GM19455 (cell line): ENCODE measurements around the gene ZFYVE19.
"Not testable (repeated sequence)": the region's sequence is repeated elsewhere in the genome, so short reads cannot be mapped to it uniquely, and the experiment has no call there.

Experiments
- ATAC-seq: cut with Tn5 transposase; IDR thresholded peaks from one replicate; pipeline ENCODE4 v1.9.1; 2021; ENCODE audit not compliant: unreplicated experiment

ZFYVE19 gene

DNA sequence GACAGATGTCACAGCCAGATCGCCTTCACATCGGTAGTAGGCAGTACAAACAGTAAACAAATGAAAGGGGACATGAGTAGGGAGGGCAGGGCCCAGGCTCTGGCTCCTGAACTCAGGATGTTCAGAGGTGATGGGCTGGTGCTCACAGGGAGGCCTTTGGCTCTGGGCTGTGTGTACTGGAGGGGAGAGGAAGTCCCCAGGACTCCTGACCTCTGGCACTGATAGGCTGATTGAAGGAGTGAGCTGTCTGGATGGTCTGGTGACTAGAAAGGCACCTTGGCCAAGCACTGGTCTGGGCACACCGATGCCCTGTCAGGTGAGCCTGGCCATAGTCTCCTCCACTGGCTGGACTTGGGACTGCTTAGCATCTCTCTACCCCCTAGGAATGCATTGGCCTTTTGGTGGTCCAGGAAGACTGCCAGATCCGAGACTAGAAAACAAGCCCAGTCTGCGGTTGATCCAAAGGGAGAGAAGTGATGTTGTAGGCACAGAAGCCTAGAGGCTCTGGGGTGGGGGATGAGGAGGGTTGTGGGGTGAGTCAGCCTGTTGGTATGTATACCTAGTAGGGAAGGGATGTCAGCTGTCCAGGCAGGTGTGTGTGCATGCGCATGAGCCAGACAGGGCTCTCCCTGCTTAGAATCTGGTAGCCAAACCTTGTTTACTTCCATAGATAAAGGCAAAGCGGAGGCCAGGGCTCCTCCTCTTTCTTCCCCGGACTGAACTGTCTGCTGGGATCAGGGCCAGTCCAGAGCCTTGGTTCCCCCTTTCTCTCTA is 38.8 kb downstream of the ZFYVE19 start:
- no peak for ATAC-seq

DNA sequence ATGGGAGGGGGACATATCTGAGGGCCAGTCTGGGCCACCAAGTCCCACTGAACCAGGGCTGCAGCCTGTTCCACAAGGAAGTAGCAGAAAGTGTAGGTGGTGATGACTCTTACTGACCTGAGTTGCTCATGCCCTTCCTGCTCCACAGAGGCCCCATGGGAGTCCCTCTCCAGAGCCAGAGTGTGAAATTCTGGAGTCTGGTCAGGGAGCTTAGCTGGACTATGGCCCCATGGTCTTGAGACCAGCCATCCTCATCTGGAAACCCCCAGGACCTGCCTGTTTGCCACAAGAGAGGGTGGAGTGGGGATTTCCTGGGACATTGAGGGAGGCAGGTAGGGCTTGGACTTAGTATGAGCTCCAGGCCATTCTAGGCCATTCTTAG is 39.9 kb downstream of the ZFYVE19 start:
- ATAC-seq: no peak

DNA sequence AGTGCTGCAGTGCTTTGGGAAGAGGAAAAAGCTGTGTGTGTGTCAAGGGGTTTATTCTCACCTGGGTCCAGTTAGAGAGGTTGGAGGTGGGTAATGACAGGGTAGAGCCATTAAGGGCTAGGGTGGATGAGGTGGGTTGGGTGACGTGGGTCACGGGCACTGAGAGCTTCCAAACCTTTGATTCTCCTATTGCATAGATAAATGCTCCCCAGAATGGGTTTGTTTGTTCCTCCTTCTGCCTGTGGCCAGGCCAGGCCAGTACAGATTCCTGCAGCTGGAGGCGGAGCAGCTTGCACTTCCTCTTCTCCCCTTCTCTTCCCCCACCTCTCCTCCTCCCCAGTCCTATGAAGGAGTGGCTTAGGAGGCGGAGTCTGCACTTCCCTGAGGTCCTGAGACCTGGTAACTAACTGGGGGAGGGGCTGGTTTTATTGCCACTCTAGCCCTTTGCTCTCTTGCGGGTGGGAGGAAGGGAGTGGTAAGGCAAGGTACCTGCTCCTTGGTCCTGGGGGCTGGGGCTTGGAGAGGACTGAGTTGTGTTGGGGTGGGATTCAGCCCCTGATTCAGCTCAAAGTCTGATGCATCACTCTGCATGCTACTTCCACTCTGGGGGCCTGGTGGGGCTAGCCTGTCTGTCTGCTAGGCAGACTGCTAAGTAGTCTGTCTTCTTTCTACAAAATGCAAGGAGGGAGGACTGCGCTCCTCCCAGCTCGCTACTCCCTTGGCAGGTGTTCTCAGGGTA is 40.5 kb downstream of the ZFYVE19 start:
- ATAC-seq: no peak

DNA sequence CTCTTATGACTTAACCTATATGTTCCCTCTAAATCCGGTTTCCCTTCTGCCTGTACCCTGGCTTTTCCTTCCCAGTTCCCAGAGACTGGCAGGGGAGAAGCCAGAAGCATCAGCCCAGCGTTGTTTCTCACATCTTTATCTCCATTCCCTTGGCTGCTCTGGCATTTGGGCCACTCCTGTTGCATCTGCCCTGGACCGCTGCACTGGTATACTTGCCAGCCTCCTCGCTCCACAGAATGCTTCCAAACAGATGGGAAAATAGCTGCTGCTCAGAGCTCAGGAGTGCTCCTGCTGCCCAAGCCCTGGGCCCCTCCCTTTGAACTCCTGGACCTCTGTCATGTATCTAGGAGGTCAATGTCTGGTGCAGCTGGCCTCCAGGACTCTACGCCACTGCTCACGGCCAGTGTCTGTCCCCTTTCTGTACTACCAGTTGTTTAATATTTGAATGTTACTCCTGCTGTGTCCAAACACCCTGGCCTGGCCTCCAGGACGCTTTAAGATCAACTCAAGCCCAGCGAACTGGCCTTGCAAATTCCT is 43.8 kb downstream of the ZFYVE19 start:
- no peak for ATAC-seq

DNA sequence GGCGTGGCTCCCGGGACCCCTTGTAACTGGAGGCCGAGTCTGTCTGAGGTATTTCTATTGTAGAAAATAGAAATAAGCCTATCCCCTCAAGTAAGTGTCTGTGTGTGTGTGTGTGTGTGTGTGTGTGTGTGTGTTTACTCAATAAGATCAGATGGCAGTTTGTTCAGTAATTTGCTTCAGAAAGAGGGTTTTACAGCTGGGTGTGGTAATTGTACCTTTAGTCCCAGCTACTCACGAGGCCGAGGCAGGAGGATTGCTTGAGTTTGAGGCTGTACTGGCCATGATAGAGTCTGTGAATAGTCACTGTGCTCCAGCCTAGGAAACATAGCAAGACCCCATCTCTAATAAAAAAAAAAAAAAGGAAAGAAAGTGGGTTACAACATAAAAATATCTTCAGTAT is 45.6 kb downstream of the ZFYVE19 start:
- no peak for ATAC-seq

DNA sequence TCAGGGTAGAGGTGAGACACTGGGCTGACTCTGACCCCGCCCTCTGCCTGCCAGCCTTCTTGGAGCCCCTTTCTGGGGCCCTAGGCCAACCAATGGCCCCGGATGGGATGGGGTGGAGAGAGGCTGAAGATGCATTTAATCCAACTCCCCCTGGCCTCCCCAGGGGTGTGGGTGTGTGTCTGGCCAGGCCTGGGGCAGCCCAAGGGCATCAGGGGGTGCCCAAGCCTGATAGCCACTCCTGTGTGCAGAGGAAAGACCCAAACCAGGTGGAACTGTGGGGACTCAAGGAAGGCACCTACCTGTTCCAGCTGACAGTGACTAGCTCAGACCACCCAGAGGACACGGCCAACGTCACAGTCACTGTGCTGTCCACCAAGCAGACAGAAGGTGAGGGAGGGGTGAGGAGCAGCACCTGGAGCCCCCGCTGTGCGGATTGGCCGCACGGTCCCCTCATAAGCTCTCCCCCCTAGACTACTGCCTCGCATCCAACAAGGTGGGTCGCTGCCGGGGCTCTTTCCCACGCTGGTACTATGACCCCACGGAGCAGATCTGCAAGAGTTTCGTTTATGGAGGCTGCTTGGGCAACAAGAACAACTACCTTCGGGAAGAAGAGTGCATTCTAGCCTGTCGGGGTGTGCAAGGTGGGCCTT is 46.5 kb downstream of the ZFYVE19 start:
- ATAC-seq: no peak

DNA sequence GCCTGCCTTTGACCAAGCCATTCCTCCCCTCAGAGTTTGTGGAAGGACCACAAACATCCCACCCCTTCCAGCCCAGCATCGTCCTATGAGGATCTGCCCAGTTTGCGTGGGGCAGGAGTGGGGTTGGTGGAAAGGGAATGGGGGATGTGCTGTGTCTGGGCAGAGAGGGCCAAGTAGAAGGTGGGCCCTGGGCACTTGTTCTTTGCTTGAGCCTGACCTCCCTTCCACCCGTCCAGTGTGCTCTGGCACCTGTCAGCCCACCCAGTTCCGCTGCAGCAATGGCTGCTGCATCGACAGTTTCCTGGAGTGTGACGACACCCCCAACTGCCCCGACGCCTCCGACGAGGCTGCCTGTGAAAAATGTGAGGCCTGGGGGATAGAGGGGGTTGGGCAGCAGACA is 47.3 kb downstream of the ZFYVE19 start:
- no peak for ATAC-seq

DNA sequence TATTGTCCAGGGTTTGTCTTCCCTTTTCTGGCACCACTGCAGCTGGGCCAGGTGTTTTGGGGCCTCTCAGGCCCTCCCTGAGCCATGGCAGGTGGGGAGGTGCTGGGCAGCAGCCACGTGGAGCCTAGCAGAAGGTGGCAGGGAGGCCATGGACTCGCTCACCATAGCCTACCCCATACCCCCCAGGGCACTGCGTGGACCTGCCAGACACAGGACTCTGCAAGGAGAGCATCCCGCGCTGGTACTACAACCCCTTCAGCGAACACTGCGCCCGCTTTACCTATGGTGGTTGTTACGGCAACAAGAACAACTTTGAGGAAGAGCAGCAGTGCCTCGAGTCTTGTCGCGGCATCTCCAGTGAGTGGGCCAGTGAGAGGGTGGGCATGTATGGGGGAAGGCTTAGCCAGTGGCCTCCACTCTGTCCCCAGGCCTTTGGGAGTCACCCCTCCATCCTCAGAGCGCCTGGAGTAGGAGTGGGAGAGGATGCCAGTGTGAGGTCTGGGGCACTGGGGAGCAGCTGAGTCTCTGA is 48.9 kb downstream of the ZFYVE19 start:
- no peak for ATAC-seq

DNA sequence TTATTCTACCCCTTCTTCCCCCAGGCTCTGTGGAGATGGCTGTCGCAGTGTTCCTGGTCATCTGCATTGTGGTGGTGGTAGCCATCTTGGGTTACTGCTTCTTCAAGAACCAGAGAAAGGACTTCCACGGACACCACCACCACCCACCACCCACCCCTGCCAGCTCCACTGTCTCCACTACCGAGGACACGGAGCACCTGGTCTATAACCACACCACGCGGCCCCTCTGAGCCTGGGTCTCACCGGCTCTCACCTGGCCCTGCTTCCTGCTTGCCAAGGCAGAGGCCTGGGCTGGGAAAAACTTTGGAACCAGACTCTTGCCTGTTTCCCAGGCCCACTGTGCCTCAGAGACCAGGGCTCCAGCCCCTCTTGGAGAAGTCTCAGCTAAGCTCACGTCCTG is 49.9 kb downstream of the ZFYVE19 start:
- no peak for ATAC-seq

DNA sequence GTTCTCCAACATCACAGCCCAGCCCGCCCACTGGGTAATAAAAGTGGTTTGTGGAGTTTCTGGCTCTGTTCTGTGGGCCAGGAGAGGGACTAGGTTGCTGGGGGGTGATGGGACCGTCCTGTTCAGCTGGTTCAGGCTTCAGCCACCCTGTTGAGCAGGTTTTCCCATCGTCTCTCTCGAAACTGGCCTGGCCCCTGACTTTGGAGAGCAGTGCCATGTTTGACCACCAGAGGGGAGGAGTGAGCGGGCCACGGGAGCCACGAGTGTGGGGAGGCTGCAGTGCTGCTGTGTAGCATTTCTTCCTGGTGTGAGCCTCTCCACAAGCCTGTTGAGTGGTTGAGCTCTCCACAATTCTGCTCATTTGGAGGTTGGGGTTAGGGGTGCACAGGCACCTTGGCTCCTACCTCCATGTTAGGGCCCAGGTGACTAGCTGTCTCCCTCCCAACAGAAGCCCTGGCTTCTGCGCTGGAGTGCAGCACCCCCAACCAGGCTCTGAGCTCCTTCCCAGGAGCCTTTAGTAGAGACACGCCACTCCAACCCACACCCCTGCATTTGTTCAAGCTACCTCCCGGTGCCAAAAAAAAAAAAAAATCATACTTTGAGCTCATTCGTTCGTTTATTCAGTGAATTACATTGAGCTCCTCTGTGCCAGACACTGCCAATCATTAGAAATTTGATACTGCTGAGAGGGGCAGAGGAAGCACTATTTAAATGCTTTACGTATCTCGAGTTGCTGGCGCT is 50.9 kb downstream of the ZFYVE19 start:
- ATAC-seq: peak; percentile 66

DNA sequence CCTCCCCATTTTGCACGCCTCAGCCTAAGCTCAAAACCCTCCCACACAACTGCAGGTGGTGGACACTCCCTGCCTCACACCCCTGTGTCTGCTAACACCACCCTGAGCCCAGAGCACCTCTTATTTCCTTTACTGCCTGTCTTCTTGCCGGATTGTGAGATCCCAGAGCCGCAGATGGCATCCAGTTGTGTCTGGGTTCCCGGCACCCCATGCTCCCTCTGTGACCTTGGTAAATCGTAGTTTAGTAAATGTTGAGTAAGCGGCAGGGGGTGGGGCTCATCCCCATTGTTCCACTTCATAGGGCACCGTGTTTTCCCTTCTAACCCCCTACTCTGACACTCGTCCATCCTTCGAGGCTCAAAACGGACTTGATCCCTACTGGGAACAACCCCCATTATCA is 51.8 kb downstream of the ZFYVE19 start:
- no peak for ATAC-seq

DNA sequence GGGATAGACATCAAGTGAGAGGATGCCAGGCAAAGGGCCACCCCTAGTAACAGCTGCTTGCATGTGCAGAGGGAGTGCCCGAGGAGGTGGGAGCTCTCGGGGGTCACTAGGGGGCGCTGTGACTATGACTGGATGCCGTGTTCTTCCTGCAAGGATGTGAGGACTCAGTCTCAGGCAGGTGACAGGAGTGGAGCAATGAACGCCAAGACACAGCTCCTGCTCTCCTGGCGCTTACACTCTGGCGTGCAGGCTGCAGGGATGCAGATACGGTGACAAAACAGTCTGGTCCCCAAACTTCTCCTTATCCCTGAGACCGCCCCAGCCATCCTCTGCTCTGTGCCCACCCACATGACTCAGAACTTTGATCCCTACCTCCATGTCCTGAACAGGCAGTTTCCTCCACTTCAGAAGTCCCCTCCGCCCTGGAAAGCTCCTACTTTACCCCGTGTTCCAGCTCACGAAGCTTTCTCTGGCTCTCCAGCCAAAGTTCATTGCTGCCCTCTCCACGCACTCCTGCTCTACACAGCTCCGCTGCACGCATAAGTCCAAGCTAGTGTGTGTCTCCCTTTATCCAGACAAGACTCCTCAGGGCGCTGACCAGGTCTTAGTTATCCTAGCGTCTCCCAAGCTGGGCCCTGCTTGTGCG is 52.4 kb downstream of the ZFYVE19 start:
- no peak for ATAC-seq

DNA sequence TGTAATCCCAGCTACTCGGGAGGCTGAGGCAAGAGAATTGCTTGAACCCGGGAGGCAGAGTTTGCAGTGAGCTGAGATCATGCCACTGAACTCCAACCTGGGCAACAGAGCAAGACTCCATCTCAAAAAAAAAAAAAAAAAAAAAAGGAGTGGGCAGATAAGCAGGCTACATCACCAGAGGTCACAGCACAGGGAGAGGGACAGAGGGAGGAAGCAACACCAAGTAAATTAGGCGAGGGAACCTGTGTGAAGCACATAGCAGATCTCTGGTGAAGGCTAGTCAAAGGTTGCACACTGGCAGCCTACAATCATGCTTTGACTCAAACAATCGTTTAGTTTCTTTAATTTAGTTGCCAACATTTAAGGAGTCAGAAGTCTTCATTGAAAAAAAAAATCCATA is 54.3 kb downstream of the ZFYVE19 start:
- not testable (repeated sequence) for ATAC-seq

DNA sequence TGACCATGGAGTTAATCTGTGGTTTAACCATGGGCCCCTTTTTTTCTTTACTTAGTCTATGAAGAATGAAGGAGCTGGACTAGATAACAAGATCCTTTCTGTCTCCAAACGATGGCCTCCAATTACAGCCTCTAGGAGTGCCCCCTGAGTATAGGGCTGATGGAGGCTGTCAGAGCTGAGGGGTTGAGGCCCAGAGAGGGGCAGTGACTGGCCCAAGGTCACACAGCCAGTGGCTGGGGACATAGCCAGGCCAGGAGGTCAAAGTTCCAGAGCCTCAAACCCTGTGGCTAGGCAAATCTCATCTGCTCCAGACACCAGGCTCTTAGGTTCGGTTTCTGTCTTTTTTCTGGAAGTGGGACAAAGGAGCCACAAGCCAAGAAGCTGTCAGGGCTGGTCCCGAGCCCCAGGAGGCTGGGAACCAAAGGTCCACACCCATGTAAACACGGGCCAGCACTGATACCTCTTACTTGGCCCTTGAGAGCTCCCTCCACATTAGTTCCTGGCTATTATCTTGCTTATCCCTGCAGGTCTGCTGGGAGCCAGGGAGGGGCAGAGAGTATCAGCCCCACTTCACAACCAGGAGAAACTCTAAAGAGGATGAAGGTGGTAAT is 56.9 kb downstream of the ZFYVE19 start:
- no peak for ATAC-seq
